ENCODE results near the gene MUS81.

Gene MUS81, protein sequence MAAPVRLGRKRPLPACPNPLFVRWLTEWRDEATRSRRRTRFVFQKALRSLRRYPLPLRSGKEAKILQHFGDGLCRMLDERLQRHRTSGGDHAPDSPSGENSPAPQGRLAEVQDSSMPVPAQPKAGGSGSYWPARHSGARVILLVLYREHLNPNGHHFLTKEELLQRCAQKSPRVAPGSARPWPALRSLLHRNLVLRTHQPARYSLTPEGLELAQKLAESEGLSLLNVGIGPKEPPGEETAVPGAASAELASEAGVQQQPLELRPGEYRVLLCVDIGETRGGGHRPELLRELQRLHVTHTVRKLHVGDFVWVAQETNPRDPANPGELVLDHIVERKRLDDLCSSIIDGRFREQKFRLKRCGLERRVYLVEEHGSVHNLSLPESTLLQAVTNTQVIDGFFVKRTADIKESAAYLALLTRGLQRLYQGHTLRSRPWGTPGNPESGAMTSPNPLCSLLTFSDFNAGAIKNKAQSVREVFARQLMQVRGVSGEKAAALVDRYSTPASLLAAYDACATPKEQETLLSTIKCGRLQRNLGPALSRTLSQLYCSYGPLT

DNA sequence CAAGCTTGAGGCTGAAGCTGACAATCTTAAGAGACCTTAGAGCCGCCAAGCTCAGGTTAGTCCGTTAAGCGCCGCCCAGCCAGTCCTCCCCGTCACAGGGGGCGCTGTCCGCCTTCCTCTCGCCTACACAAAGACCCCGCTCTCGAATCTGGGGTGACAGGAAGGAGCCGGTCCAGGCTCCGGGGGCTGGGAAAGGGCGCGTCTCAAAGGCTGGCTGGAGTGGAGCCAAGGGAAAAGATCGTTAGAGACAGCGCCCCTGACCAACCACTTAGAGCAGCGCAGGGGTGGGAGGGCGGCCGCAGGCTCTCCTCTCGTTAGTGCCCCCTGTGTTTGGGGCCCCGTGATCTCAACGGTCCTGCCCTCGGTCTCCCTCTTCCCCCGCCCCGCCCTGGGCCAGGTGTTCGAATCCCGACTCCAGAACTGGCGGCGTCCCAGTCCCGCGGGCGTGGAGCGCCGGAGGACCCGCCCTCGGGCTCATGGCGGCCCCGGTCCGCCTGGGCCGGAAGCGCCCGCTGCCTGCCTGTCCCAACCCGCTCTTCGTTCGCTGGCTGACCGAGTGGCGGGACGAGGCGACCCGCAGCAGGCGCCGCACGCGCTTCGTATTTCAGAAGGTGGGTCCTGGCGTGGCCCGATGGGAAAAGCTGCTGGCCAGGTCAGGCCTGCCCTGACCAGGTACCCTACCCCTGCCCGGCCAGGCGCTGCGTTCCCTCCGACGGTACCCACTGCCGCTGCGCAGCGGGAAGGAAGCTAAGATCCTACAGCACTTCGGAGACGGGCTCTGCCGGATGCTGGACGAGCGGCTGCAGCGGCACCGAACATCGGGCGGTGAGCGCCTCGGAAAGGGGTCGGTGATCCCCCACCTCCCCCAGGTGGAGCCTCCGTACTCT, at the start of gene MUS81:
TSS of gene MUS81 (plus strand) at position 156 of the 887 bp plus-strand sequence. CDS start at position 477, 321 bp downstream.
- ATAC-seq (ENCODE audit: insufficient read depth, low read depth) = peak; percentile 51
- Histone ChIP-seq H3K4me3 (ENCODE audit: low read depth in 1 of 2, low read length in 2 of 2) (peak within 1 kb of the TSS; percentile 72 to 79), H3K27ac (ENCODE audit: low read length) (peak within 1 kb of the TSS; percentile 90), H3K4me2 (ENCODE audit: insufficient read depth, low read length) (peak within 1 kb of the TSS; percentile 81), H3K79me2 (ENCODE audit: insufficient read depth, low read length) (peaks cover 58% of the 10 kb centered on the region), H3K4me1 (ENCODE audit: insufficient read depth, low read length) (peaks cover 60% of the 10 kb centered on the region), H3K36me3 (ENCODE audit: insufficient read depth, low read length) (peaks cover 70% of the 10 kb centered on the region), H2AFZ (ENCODE audit: low read depth, low read length) (peak within 1 kb of the TSS; percentile 71), H3K9me3 (ENCODE audit: insufficient read depth, low read length, severe bottlenecking) (no peaks in the 10 kb centered on the region), H4K20me1 (ENCODE audit: insufficient read depth, low read length) (peaks cover 59% of the 10 kb centered on the region), H3K27me3 (ENCODE audit: insufficient read depth, low read length, poor library complexity) (no peaks in the 10 kb centered on the region), H3K9ac (ENCODE audit: low read depth, low read length) (peak within 1 kb of the TSS; percentile 86)
- TF ChIP-seq, protein P1, sequence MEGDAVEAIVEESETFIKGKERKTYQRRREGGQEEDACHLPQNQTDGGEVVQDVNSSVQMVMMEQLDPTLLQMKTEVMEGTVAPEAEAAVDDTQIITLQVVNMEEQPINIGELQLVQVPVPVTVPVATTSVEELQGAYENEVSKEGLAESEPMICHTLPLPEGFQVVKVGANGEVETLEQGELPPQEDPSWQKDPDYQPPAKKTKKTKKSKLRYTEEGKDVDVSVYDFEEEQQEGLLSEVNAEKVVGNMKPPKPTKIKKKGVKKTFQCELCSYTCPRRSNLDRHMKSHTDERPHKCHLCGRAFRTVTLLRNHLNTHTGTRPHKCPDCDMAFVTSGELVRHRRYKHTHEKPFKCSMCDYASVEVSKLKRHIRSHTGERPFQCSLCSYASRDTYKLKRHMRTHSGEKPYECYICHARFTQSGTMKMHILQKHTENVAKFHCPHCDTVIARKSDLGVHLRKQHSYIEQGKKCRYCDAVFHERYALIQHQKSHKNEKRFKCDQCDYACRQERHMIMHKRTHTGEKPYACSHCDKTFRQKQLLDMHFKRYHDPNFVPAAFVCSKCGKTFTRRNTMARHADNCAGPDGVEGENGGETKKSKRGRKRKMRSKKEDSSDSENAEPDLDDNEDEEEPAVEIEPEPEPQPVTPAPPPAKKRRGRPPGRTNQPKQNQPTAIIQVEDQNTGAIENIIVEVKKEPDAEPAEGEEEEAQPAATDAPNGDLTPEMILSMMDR (IDR thresholded peaks at IDR 0.05; ENCODE audit: borderline replicate concordance, extremely low read depth, low read length, poor library complexity, severe bottlenecking) = peak; percentile 97
- no peak for TF ChIP-seq EZH2 (IDR thresholded peaks at IDR 0.05; ENCODE audit: borderline replicate concordance, low read depth, low read length, severe bottlenecking)
- peak; percentile 97 for DNase-seq

DNA sequence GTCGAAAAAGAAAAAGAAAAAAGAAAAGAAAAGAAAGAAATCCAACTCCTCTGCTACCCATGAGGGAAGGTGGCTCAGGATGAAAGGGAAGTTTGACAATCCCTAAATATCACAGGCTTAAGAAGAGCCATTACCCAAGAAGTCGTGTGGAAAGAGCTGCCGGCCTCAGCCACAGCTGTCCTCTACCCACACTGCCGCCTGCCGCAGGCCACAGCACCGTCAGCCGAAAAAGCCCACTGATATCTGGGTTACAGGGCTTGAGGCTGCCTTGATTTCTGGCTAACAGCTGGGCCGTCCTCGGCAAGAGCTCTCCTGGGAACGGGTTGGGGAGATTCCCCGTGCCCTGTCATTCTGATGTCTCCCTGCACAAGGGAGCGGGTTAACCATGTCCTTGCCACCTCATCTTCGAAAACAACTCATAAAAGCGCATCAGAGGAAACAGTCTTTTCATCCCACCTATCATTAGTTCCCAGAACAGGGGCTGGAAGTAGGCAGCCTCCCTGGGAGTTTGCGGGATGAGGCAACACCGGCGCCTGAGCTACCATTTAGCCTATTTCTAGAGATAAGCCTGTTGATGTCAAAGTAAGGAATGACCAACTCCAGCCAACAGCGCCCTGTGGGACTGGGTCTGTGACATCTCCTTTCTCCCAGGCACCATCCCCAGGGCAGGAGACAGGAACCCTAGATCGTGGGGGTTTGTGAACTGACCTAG, 48.3 kb upstream of the MUS81 start:
- no peak for TF ChIP-seq EZH2 (IDR thresholded peaks at IDR 0.05; ENCODE audit: borderline replicate concordance, low read depth, low read length, severe bottlenecking)
- TF ChIP-seq, protein P1 (IDR thresholded peaks at IDR 0.05; ENCODE audit: borderline replicate concordance, extremely low read depth, low read length, poor library complexity, severe bottlenecking) = no peak
- no peak for ATAC-seq (ENCODE audit: insufficient read depth, low read depth)
- H3K4me3 ChIP-seq (ENCODE audit: low read depth in 1 of 2, low read length in 2 of 2) = no peak overlapping the region
- H3K27me3 ChIP-seq (ENCODE audit: insufficient read depth, low read length, poor library complexity) = no peaks in the 10 kb centered on the region
- no peak overlapping the region for H3K9ac ChIP-seq (ENCODE audit: low read depth, low read length)
- no peaks in the 10 kb centered on the region for H3K9me3 ChIP-seq (ENCODE audit: insufficient read depth, low read length, severe bottlenecking)
- H3K27ac ChIP-seq (ENCODE audit: low read length) = no peak overlapping the region
- no peak for DNase-seq
- H3K4me1 ChIP-seq (ENCODE audit: insufficient read depth, low read length) = peaks cover 7% of the 10 kb centered on the region
- H3K79me2 ChIP-seq (ENCODE audit: insufficient read depth, low read length) = 0 out of 2 replicates have a peak, but pooled peaks cover 2% of the 10 kb centered on the region
- no peak overlapping the region for H2AFZ ChIP-seq (ENCODE audit: low read depth, low read length)
- 0 out of 2 replicates have a peak, but pooled peaks cover 3% of the 10 kb centered on the region for H4K20me1 ChIP-seq (ENCODE audit: insufficient read depth, low read length)
- no peak overlapping the region for H3K4me2 ChIP-seq (ENCODE audit: insufficient read depth, low read length)
- H3K36me3 ChIP-seq (ENCODE audit: insufficient read depth, low read length) = no peaks in the 10 kb centered on the region

DNA sequence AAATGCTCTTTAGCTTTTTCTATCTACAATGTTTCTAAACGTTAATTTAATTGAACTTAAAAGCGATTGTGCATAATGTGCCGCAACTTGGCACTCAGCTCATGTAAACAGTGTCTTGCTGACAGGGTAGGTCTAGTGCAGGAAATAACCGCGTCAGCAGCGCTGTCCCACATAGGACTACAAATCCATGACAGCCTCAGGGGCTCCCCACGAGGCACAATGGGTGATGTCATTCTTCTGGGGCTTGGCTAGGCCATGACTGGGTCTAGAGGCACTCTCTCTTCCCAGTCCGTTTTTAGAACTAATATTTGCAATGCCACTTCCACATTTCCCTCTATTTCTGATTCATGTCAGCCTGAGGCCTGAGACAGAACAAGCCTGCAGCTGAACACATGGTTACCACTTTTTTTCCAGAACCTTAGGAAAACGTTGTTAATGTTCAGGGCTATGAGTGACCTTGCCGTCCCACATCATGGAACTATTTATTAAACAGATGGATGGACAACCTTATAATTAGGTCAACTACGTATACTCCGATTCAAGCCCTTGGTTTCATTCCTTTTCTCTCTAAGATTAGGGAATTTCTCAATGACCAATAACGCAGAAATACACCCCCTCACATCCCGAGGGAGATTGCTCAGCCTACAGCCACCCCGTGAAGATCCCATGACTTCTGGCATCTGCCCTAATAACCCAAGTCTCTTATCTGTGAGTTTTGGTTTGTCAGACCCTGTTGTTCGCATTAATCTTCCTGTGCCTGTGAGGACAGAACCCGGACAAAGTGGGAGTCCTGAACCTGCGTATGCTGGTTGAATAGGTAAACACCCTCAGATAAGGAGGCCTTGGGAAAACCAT, 45.9 kb upstream of the MUS81 start:
- peaks cover 19% of the 10 kb centered on the region for H3K4me1 ChIP-seq (ENCODE audit: insufficient read depth, low read length)
- TF ChIP-seq, protein P1 (IDR thresholded peaks at IDR 0.05; ENCODE audit: borderline replicate concordance, extremely low read depth, low read length, poor library complexity, severe bottlenecking) = no peak
- TF ChIP-seq EZH2 (IDR thresholded peaks at IDR 0.05; ENCODE audit: borderline replicate concordance, low read depth, low read length, severe bottlenecking) = no peak
- no peaks in the 10 kb centered on the region for H3K9me3 ChIP-seq (ENCODE audit: insufficient read depth, low read length, severe bottlenecking)
- H3K36me3 ChIP-seq (ENCODE audit: insufficient read depth, low read length) = no peaks in the 10 kb centered on the region
- peaks cover 10% of the 10 kb centered on the region; the same call in 1 of the 2 replicates for H3K79me2 ChIP-seq (ENCODE audit: insufficient read depth, low read length)
- no peak overlapping the region for H3K4me2 ChIP-seq (ENCODE audit: insufficient read depth, low read length)
- no peak overlapping the region for H3K4me3 ChIP-seq (ENCODE audit: low read depth in 1 of 2, low read length in 2 of 2)
- ATAC-seq (ENCODE audit: insufficient read depth, low read depth) (no peak), DNase-seq (no peak)
- H4K20me1 ChIP-seq (ENCODE audit: insufficient read depth, low read length) = 0 out of 2 replicates have a peak, but pooled peaks cover 3% of the 10 kb centered on the region
- no peak overlapping the region for H2AFZ ChIP-seq (ENCODE audit: low read depth, low read length)
- no peaks in the 10 kb centered on the region for H3K27me3 ChIP-seq (ENCODE audit: insufficient read depth, low read length, poor library complexity)
- H3K9ac ChIP-seq (ENCODE audit: low read depth, low read length) = no peak overlapping the region
- H3K27ac ChIP-seq (ENCODE audit: low read length) = no peak overlapping the region
